Prostate gland (tissue), 2 donors: ENCODE data around the gene CYREN. TPM values are rescaled to one million over a fixed set of nuclear protein-coding genes. Genes with fewer than 3 reads are reported as not detected.

Experiments
- DNase-seq: peaks from one replicate; pipeline ENCODE4 v3.0.0-alpha.2; 2019; ENCODE audit warnings: low spot score
- H3K27ac ChIP-seq, 2 donors: fragments of 200-600 bp; sonication (generic); 2 replicates each; pipeline ENCODE4 v1.5.1; 2017 to 2019
- H3K27me3 ChIP-seq: fragments of 200-600 bp; sonication (generic); replicated peaks from 2 replicates; pipeline ENCODE4 v1.5.1; 2019; ENCODE audit not compliant: insufficient read depth
- H3K36me3 ChIP-seq, 2 donors: fragments of 200-600 bp; sonication (generic); 1 replicate in 1 of 2; 2 replicates in 1 of 2; pipeline versions ENCODE4 v1.5.1 to v1.8.1; 2017 to 2019
- H3K4me1 ChIP-seq: fragments of 200-600 bp; sonication (generic); replicated peaks from 2 replicates; pipeline ENCODE4 v1.5.1; 2019
- H3K4me3 ChIP-seq, 2 donors: fragments of 200-600 bp; sonication (generic); 2 replicates each; pipeline ENCODE4 v1.5.1; 2017 to 2019
- H3K9me3 ChIP-seq: fragments of 200-600 bp; sonication (generic); 2 replicates; pipeline ENCODE4 v1.5.1; 2017
- POLR2A ChIP-seq: fragments of 450-650 bp; IDR thresholded peaks from one replicate; pipeline ENCODE4 v1.6.1; 2016; ENCODE audit warnings: antibody characterized with exemption, mild to moderate bottlenecking
- POLR2AphosphoS5 ChIP-seq: sonication (generic); formaldehyde crosslinking; IDR thresholded peaks from one replicate; pipeline ENCODE4 v1.6.1; 2017; ENCODE audit warnings: antibody characterized with exemption
- WGBS: methylation state at CpG from one replicate; pipeline ENCODE4 v1.1.5; 2018; 5-methylcytosine and 5-hydroxymethylcytosine counted together
- intact Hi-C: fragments of 100-400 bp; cut with DNase I; formaldehyde crosslinking; loops from one replicate; pipeline ENCODE4 v1.14.2; 2022
- total RNA-seq, 2 donors: library from RNA; depleted of rRNA; stranded (reverse); fragments of >200 nt; gene quantifications; one replicate each; pipeline ENCODE4 v1.1.0, GENCODE V29; 2016
- TF ChIP-seq, protein P1 (sequence below), 4 experiments: fragments of 200-600 bp in 2 of 4; fragments of 450-650 bp in 2 of 4; sonication (generic) in 2 of 4; IDR thresholded peaks; 1 replicate in 3 of 4; 2 replicates in 1 of 4; pipeline ENCODE4 v1.5.1; 2016 to 2019; ENCODE audit warnings: antibody characterized with exemption in 4 of 4, mild to moderate bottlenecking in 2 of 4, moderate library complexity in 2 of 4

Gene CYREN
- total RNA-seq, 2 donors from 2014 or later = 44.5 to 53.6 TPM

DNA sequence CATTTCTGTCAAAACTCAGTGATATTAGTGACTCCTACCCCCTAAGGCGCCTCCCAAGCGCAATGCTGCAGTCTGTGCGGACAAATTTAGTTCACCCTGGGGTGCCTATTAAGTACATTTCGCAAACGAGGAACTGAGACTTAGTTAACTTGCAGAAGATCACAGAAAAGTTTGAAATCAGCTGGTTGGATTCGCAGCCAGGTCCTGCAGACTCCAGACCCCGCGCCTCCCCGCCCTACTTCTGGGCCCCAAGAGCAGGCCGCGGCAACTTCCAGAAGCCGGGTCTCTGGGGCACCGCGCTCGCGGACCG is 588 bp downstream of the CYREN start:
- Histone ChIP-seq H3K27me3 (no peaks in the 10 kb centered on the region), H3K36me3 (peaks cover 0 to 4% of the 10 kb centered on the region in 2 donors), H3K4me1 (peaks cover 3% of the 10 kb centered on the region), H3K27ac (peak overlapping the region; percentile 90 to 91), H3K9me3 (no peaks in the 10 kb centered on the region), H3K4me3 (peak overlapping the region; percentile 69 to 72)
- WGBS = under 1% methylated on average over 17 of the region's 17 CpGs
- DNase-seq = no peak
- TF ChIP-seq, protein P1, sequence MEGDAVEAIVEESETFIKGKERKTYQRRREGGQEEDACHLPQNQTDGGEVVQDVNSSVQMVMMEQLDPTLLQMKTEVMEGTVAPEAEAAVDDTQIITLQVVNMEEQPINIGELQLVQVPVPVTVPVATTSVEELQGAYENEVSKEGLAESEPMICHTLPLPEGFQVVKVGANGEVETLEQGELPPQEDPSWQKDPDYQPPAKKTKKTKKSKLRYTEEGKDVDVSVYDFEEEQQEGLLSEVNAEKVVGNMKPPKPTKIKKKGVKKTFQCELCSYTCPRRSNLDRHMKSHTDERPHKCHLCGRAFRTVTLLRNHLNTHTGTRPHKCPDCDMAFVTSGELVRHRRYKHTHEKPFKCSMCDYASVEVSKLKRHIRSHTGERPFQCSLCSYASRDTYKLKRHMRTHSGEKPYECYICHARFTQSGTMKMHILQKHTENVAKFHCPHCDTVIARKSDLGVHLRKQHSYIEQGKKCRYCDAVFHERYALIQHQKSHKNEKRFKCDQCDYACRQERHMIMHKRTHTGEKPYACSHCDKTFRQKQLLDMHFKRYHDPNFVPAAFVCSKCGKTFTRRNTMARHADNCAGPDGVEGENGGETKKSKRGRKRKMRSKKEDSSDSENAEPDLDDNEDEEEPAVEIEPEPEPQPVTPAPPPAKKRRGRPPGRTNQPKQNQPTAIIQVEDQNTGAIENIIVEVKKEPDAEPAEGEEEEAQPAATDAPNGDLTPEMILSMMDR (IDR thresholded peaks at IDR 0.05) = no peak
- TF ChIP-seq POLR2AphosphoS5 (no peak), POLR2A (no peak)
- intact Hi-C loops = loop anchor here (5.0 kb wide), 3 partner anchors 42 to 483 kb away; partner anchors contain the start of genes AGBL3 and WDR91

DNA sequence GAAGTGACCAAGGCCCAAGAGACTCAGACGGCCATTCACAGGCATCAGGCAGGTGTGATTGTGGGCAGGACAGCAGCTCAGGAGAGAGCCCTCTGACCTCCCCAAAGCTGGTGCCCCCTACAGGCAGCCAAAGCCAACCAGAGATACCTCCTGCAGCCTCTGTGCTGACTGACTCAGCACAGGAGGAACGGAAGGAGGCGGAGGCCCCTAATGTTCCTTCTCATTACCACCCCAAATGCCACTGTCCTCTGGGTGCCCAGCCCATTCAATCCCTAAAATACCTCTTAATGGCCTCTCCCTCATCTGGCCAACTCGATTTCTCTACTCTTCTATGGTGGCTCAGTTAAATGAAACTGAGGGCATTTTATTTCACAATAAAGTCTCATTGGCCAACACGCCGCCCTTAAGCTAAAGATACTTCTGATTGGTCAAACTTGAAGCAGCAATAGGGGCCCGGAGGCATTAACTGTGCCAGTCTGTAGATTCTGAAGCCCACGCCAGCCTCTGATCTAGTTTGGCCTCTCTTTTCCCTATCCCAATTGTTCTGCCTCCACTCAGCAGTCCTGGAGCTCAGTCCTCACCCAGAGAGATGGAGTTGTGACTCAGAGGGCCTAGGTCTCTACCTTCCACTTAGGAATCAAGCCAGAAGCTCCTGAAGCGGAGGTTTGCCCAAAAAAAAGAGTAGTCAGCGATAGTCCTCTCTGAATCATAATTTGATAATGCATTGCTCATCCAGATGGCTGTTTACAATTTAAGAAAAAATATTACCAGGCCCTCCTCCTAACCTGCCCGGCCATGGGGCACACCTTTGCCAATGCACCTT is 1.2 kb downstream of the CYREN start:
- DNase-seq = no peak
- TF ChIP-seq, protein P1 (IDR thresholded peaks at IDR 0.05) = peak in 1 of 4 experiments; percentile 17
- no peak for TF ChIP-seq POLR2A
- intact Hi-C loops = loop anchor here (5.0 kb wide), 1 partner anchor 182 kb away; the partner anchor contains the start of gene AGBL3
- Histone ChIP-seq H3K27me3 (no peaks in the 10 kb centered on the region), H3K4me1 (peaks cover 3% of the 10 kb centered on the region), H3K9me3 (no peaks in the 10 kb centered on the region), H3K27ac (peak overlapping the region; percentile 90 to 91), H3K36me3 (peaks cover 0 to 4% of the 10 kb centered on the region in 2 donors), H3K4me3 (peak overlapping the region; percentile 69 to 72)
- 59% methylated on average over 11 of the region's 11 CpGs for WGBS

DNA sequence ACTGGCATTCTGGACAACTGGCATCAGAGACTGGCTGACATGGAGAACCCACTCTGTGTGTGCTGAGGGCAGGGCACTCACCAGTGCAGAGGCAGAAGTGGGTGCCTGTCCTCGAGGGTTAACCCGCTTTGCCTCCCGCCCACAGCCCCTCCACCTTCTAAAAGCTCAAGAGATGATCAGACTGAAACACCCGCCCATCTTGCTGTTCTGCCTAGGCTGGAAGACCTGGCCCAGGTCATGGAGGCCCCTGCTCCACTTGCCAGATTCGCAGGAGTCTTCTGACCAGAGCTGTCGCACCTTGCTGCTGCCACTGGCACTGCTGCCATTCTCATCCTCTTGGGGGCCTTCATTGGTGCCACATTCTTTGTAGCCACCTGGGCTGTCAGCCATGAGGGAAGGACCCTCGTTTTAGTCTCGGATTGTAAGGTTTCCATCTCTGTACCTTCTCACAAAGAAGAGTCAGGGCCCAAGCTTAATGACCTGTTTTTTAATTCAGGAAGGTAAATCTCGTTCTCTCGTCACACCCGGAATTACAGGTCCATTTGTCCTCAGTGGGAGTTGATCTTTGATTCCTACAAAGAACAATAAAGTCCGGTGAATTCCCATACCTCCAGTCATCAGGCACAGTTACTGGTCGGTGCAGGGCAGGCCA is 1.9 kb downstream of the CYREN start:
- 88% methylated on average over 13 of the region's 13 CpGs for WGBS
- H3K4me3 ChIP-seq = no peak overlapping the region
- H3K27me3 ChIP-seq = no peaks in the 10 kb centered on the region
- peaks cover 3% of the 10 kb centered on the region for H3K4me1 ChIP-seq
- intact Hi-C loops = loop anchor here (5.0 kb wide), 1 partner anchor 181 kb away; the partner anchor contains the start of gene AGBL3
- H3K36me3 ChIP-seq = peaks cover 0 to 4% of the 10 kb centered on the region in 2 donors
- no peaks in the 10 kb centered on the region for H3K9me3 ChIP-seq
- H3K27ac ChIP-seq = peak overlapping the region in 1 of 2 donors; percentile 91
- no peak for DNase-seq
- TF ChIP-seq POLR2AphosphoS5 (no peak), POLR2A (no peak)
- TF ChIP-seq, protein P1 (IDR thresholded peaks at IDR 0.05) = no peak

DNA sequence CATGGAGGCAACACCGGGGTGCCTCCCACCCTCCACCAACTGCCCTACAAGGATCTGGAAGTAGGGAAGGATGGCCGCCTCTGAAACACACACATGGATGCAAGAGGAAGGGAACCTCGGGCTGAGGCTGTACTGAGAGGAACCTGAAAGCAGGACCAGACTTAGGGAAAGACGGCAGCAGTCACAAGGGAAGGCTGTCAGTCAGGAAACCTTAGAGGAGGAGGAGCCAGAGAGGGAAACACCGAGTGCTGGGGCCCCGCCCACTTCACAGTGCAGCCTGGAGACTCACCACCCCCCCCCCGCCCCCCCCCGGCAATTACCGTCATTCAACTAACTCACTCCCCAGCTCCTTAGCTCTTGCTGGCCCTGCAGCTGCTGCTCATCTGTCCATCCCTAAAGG is 2.5 kb downstream of the CYREN start:
- H3K27me3 ChIP-seq = no peaks in the 10 kb centered on the region
- DNase-seq = no peak
- no peak overlapping the region for H3K4me3 ChIP-seq
- no peak overlapping the region for H3K27ac ChIP-seq
- intact Hi-C loops = loop anchor here (5.0 kb wide), 1 partner anchor 181 kb away; the partner anchor contains the start of gene AGBL3
- H3K9me3 ChIP-seq = no peaks in the 10 kb centered on the region
- TF ChIP-seq, protein P1 (IDR thresholded peaks at IDR 0.05) = no peak
- no peak for TF ChIP-seq POLR2AphosphoS5
- TF ChIP-seq POLR2A = no peak
- peaks cover 3% of the 10 kb centered on the region for H3K4me1 ChIP-seq
- H3K36me3 ChIP-seq = peaks cover 0 to 4% of the 10 kb centered on the region in 2 donors
- WGBS = 51% methylated on average over 9 of the region's 9 CpGs
